OCI-LY7 (cell line): ENCODE measurements around the gene PDE8B. TPM values are rescaled to one million over a fixed set of nuclear protein-coding genes. Genes with fewer than 3 reads are reported as not detected.

Source experiments
- BruUV-seq: library from RNA; stranded (reverse); fragments of 400-500 nt; replicated peaks from 2 replicates; lab custom pipeline; 2021; lab: Mats Ljungman, UMichigan
- CTCF ChIA-PET: fragments of 300-600 bp; sonication (Branson Sonifier 250); formaldehyde crosslinking; loops from one replicate; lab custom pipeline; 2022; ENCODE audit warnings: antibody characterized with exemption; ENCODE audit not compliant: unreplicated experiment; lab: Charles Lee
- POLR2A ChIA-PET: fragments of 300-600 bp; sonication (Branson Sonifier 250); formaldehyde crosslinking; loops from one replicate; lab custom pipeline; 2022; ENCODE audit warnings: antibody characterized with exemption; lab: Charles Lee
- DNase-seq: peaks from one replicate; pipeline ENCODE4 v3.0.0-alpha.2; 2015; ENCODE audit warnings: low spot score
- H2AFZ ChIP-seq: fragments of 200-600 bp; sonication (generic), shearing (Covaris generic); 2 replicates; pipeline ENCODE4 v1.6.1; 2014; ENCODE audit warnings: mild to moderate bottlenecking, antibody characterized with exemption, low read length, moderate library complexity
- H3K27ac ChIP-seq: fragments of 200-600 bp; sonication (generic); 2 replicates; pipeline ENCODE4 v1.5.1; 2014; ENCODE audit warnings: mixed run types, low read depth, mild to moderate bottlenecking, moderate library complexity, low read length, inconsistent platforms; ENCODE audit not compliant: poor library complexity, severe bottlenecking
- H3K36me3 ChIP-seq: fragments of 200-600 bp; sonication (generic); 2 replicates; pipeline ENCODE4 v1.6.1; 2014; ENCODE audit warnings: mild to moderate bottlenecking, antibody characterized with exemption, low read length, moderate library complexity, mixed read lengths; ENCODE audit not compliant: insufficient read depth
- H3K4me1 ChIP-seq: fragments of 200-600 bp; sonication (generic); 2 replicates; pipeline ENCODE4 v1.5.1; 2014; ENCODE audit warnings: mild to moderate bottlenecking, low read length; ENCODE audit not compliant: insufficient read depth, poor library complexity, severe bottlenecking
- H3K4me2 ChIP-seq: fragments of 200-600 bp; sonication (generic); 2 replicates; pipeline ENCODE4 v1.6.1; 2014; ENCODE audit warnings: mild to moderate bottlenecking, low read length
- H3K4me3 ChIP-seq: fragments of 200-600 bp; sonication (generic); 2 replicates; pipeline ENCODE4 v1.5.1; 2014; ENCODE audit warnings: mild to moderate bottlenecking, low read depth, low read length; ENCODE audit not compliant: poor library complexity, severe bottlenecking
- H3K79me2 ChIP-seq: fragments of 200-600 bp; sonication (generic); 2 replicates; pipeline ENCODE4 v1.6.1; 2016; ENCODE audit warnings: low read depth, mild to moderate bottlenecking, low read length, moderate library complexity, mixed read lengths; ENCODE audit not compliant: insufficient read depth
- H3K9me2 ChIP-seq: fragments of 200-600 bp; sonication (generic); 2 replicates; pipeline ENCODE4 v1.6.1; 2016; ENCODE audit warnings: mild to moderate bottlenecking, low read length, mixed read lengths; ENCODE audit not compliant: insufficient read depth
- H3K9me3 ChIP-seq: fragments of 200-600 bp; sonication (generic); 2 replicates; pipeline ENCODE4 v1.6.1; 2014; ENCODE audit warnings: mild to moderate bottlenecking, mixed run types, low read length, mixed read lengths
- H4K20me1 ChIP-seq: fragments of 200-600 bp; sonication (generic); 2 replicates; pipeline ENCODE4 v1.6.1; 2014; ENCODE audit warnings: mild to moderate bottlenecking, antibody characterized with exemption, low read length, moderate library complexity, mixed read lengths; ENCODE audit not compliant: insufficient read depth
- CTCF ChIP-seq: fragments of 200-600 bp; sonication (generic); conservative IDR thresholded peaks from 2 replicates; pipeline ENCODE4 v1.5.1; 2014; ENCODE audit warnings: mild to moderate bottlenecking, antibody characterized with exemption, low read length, moderate library complexity, mixed read lengths
- EZH2phosphoT487 ChIP-seq: fragments of 200-600 bp; sonication (generic); IDR thresholded peaks from 2 replicates; pipeline ENCODE4 v1.6.1; 2018; ENCODE audit warnings: low read depth, borderline replicate concordance, mild to moderate bottlenecking, mixed run types, antibody characterized with exemption, low read length, moderate library complexity, mixed read lengths
- intact Hi-C: fragments of 100-400 bp; cut with micrococcal nuclease; formaldehyde crosslinking; loops from one replicate; pipeline ENCODE4 v1.10.0; 2022; ENCODE audit not compliant: unreplicated experiment
- total RNA-seq, 2 experiments: library from RNA; depleted of rRNA in 1 of 2; stranded (reverse); fragments of >200 nt in 1 of 2; shearing (Covaris generic) in 1 of 2; gene quantifications; 2 replicates each; pipeline ENCODE4 v1.2.3, GENCODE V29; 2014 to 2022

PDE8B gene
- total RNA-seq, 2 experiments from 2014 or later = 0.21 to 0.22 TPM

GRCh38 chr5:77322406-77322805 is 111.9 kb downstream of the PDE8B start:
- Histone ChIP-seq H3K4me3 (no peak overlapping the region), H3K9me2 (no peaks in the 10 kb centered on the region), H3K4me1 (no peaks in the 10 kb centered on the region), H3K36me3 (no peaks in the 10 kb centered on the region), H4K20me1 (no peaks in the 10 kb centered on the region), H2AFZ (no peak overlapping the region), H3K4me2 (no peak overlapping the region), H3K27ac (no peak overlapping the region), H3K79me2 (no peaks in the 10 kb centered on the region), H3K9me3 (no peaks in the 10 kb centered on the region)
- ChIA-PET POLR2A (no interaction called here), CTCF (no interaction called here)
- TF ChIP-seq EZH2phosphoT487 (no peak), CTCF (no peak)
- intact Hi-C loops = no loop called here
- no peak for DNase-seq
- BruUV-seq = no TSS peak

- Histone ChIP-seq H3K9me2 (no peaks in the 10 kb centered on the region), H4K20me1 (no peaks in the 10 kb centered on the region), H3K4me2 (no peak overlapping the region), H2AFZ (no peak overlapping the region), H3K79me2 (no peaks in the 10 kb centered on the region), H3K9me3 (no peaks in the 10 kb centered on the region), H3K4me1 (no peaks in the 10 kb centered on the region), H3K4me3 (no peak overlapping the region), H3K27ac (no peak overlapping the region), H3K36me3 (no peaks in the 10 kb centered on the region)
- no TSS peak for BruUV-seq
- DNase-seq = no peak
- TF ChIP-seq EZH2phosphoT487 (no peak), CTCF (no peak)
- POLR2A ChIA-PET = no interaction called here
- intact Hi-C loops = no loop called here
- CTCF ChIA-PET = no interaction called here
Measured at GRCh38 chr5:77325921-77326541, 115.6 kb downstream of the PDE8B start.

- Histone ChIP-seq H2AFZ (no peak overlapping the region), H3K4me3 (no peak overlapping the region), H3K9me2 (no peaks in the 10 kb centered on the region), H3K36me3 (no peaks in the 10 kb centered on the region), H3K4me1 (no peaks in the 10 kb centered on the region), H4K20me1 (no peaks in the 10 kb centered on the region), H3K4me2 (no peak overlapping the region), H3K27ac (no peak overlapping the region), H3K9me3 (no peaks in the 10 kb centered on the region), H3K79me2 (no peaks in the 10 kb centered on the region)
- POLR2A ChIA-PET = interaction anchor here (0.7 to 1.2 kb wide), 2 partner anchors 8 to 163 kb away, joined by 3 read pairs; no protein-coding TSS in a partner anchor
- CTCF ChIA-PET = no interaction called here
- BruUV-seq = no TSS peak
- TF ChIP-seq CTCF (no peak), EZH2phosphoT487 (no peak)
- no peak for DNase-seq
- intact Hi-C loops = no loop called here
Measured at GRCh38 chr5:77326986-77327734, 116.7 kb downstream of the PDE8B start.
